DMS53 treated with DMSO at 0.1 percent for 48 hours (cell line): Measurements from ENCODE around the gene VANGL1.

ENCODE experiments used
- DNase-seq: peaks from one replicate; lab custom pipeline; 2025; ENCODE audit not compliant: unreplicated experiment; lab: John Stamatoyannopoulos, UW

VANGL1 gene

GRCh38 chr1:115643666-115644065, 1.9 kb downstream of the VANGL1 start:
- no peak for DNase-seq

DNA sequence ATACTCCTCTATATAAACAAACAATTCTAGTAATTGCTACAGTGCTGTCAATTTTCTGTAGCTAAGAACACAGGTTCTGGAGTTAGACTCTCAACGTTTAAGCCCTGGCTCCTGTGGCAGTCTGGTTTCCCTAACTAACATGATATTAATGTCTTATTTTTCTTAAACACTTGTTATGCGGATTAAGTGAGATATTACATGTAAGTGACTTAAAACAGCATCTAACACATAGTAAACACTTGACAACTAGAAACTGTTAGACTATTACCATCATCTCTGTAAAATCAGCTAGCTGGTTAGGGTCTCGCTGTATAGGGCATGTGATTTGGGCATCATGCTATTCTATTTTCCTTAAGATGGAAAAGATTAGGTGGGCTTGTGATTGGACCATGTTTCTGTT, 2.3 kb downstream of the VANGL1 start:
- DNase-seq: no peak

- DNase-seq: no peak
Measured at GRCh38 chr1:115647047-115647446, 5.3 kb downstream of the VANGL1 start.

DNA sequence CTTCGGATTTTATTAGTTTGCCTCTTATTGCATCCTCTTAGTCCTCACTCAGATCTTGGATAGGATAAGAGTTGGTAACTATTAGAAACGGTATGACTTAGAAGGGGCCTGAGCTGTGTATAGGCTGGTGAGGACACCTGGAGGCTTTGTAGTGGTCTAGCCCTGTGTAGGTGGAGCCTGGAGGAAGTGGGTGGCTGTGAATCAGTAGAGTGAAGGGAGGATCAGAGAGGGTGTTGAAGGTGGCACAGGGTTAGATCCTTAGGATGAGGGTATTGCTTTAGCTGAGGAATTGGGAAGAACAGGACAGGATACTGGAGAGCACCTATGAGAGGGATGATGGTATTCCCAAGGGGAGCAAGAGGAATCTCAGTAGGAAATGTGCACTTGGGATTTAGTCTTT, 5.7 kb downstream of the VANGL1 start:
- DNase-seq: no peak

GRCh38 chr1:115647919-115648650, 6.3 kb downstream of the VANGL1 start:
- no peak for DNase-seq

DNA sequence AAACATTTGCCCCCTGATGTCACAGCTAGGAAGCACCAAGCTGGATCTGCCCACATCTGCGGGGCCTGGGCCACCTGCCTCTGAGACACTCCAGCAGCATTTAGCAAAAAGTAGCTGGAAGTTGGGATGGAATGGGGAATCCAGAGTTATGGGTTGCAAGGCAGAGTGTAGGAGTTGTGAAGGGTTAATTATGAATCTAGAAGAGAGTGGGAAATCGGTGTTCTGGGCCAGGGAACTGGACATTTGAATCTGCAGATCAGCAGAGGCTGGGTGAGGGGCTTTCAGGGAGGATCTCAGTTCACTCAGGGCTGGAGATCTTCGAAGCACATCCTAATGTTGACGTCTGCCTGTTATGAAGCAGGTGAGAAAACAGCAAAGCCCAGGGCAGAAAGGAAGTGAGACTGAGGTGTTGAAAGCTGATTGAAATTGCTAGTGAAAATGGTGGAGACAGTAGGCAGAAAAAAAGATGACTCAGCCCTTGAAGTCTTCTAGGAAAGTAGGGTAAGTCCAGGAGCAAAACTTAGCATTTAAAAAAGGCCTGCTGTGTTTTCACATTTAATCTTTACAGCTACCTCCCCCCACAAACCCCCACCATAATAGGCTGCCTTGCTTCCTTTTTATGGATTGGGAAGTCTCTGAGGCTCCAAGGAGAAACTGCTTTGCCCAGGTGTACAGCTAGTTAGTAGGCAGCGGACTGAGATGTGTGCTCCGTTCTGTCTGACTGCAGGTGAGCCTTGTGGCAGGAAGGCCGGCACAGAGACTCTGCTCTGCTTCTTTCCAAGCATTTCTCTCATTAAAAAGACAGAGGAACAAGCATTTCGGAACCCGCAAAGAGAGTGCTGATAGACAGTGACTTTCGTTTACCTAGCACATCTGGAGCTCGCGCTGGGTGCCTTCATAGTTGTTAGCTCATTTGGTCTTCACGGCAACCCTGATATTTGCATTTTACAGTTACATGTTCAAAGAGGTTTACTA, 7.2 kb downstream of the VANGL1 start:
- no peak for DNase-seq

DNA sequence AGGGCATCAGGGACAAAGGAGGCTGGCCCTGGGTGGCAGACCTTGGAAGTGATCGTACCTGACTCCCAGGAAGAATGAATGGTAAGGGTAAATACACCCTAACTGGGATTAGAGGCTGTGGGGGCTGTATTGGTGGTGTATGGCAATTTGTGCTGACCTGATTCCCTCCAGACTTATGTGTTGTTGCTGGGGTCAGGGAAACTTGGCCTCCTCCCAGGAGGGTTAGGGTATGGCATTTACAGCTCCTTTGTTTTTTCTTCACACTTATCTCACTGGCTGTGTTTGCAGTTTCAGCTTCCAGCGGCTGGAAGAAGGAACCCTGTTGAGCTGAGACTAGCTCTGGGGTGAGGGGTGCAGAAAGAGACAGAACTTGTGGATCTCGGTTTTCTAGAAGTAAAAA, 8.2 kb downstream of the VANGL1 start:
- DNase-seq: no peak

DNA sequence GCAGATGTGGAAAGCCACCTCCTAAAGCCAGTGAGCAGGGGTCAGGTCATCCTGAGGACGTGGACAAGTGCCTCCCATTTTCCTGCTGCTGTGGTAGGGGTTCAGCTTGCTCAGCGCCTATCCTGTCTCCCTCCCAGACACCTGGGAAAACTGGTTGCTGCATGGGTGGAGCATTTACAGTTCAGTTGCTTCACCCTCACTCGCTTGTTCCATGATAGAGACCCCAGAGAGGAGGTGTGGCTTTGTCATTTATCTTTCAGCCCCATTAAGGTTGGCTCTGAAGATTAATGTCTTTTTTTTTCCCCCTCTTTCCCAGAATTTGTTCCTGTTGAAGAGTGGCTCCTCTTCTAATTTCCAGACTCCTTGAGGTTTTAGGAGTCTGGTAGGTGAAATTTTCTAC, 9.2 kb downstream of the VANGL1 start:
- DNase-seq: no peak

- DNase-seq: no peak
Measured at GRCh38 chr1:115651391-115651790, 9.6 kb downstream of the VANGL1 start.

GRCh38 chr1:115652236-115652788, 10.5 kb downstream of the VANGL1 start:
- no peak for DNase-seq

- no peak for DNase-seq
Measured at GRCh38 chr1:115654125-115654524, 12.4 kb downstream of the VANGL1 start.

- DNase-seq: no peak
Measured at GRCh38 chr1:115654663-115655305, 13.0 kb downstream of the VANGL1 start.

GRCh38 chr1:115655306-115655663, 13.5 kb downstream of the VANGL1 start:
- no peak for DNase-seq

- no peak for DNase-seq
Measured at GRCh38 chr1:115655916-115656315, 14.1 kb downstream of the VANGL1 start.

- no peak for DNase-seq
Measured at GRCh38 chr1:115656461-115657077, 14.8 kb downstream of the VANGL1 start.

DNA sequence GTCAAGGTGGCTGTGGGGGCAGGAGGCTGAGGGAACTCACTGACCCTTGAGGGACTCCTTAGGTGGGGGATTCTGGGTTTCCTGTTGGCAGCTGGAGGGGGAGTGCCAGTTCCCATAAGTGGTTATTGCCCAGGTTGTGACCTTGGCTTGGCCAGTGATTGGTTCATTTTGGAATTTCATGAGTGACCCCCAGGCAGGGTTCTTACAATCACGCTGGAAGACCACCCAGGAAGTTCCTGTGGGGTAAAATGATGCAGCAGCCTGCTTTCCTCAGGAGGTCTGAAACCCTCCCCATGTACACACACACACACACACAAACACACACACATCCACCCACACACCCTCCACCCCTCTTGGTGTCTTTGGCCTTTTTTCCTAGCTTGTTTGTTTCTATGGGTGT, 16.9 kb downstream of the VANGL1 start:
- no peak for DNase-seq

- no peak for DNase-seq
Measured at GRCh38 chr1:115660151-115660550, 18.4 kb downstream of the VANGL1 start.

DNA sequence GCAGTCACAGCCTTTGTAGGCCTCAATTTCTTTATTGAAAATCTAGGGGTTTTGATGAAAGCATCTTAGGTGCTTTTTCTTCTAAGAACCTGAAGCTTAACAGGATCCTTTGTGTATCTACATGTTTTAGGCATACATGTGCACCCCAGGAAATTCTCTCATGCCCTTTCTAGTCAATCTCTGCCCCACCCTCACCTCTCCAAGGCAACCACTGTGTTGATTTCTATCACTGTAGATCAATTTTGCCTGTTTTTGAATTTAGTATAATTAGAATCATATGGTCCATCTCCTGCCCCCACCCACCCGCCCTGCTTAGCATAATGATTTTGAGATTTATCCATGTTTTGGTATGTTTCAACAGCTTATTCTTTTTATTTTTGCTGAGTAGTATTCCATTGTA, 19.4 kb downstream of the VANGL1 start:
- DNase-seq: no peak

DNA sequence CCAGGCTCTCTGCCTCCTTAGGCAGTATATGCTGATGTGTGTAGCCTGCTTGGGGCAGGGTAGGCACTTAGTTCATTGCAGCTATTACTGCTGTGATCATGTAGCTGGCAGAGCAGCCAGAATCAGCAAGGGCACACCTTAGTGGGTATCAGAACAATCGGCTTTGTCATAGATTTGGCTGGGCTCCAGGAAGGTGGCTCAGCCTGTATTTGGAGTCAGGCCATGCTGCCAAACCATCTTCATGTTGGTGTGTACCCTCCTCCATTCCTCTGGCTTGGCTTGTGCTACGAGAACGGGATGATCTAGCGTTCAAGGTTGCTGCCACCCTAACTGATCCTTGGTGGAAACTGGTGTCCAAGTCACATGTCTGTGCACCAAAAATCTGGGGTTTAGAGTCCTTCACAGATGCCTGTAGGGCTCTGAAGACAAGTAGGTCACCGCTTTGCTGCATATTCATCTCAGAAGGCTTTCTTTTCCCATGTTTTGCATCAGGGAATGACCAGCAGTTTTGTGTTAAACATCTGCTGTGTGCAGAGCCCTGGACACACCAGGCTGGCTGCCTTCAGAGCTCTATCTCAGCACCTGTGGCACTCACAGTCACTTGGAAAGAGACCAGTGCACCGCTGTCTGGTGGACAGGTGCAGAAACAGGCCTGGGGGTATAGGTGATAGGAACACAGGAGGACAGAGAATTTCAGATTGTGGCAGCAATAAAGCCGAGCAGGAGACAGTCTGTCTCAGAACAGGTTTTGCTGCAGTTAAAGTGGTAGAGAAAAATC, 23.7 kb downstream of the VANGL1 start:
- DNase-seq: no peak

GRCh38 chr1:115666206-115666605, 24.4 kb downstream of the VANGL1 start:
- no peak for DNase-seq
